Tibial artery (tissue), 4 donors: ENCODE results near the gene SPEN.

Source experiments
- DNase-seq, 2 donors: peaks; one replicate each; pipeline ENCODE4 v3.0.0-alpha.2; 2019
- H3K27ac ChIP-seq, 2 donors: fragments of 200-600 bp; sonication (generic) in 1 of 2; 1 replicate in 1 of 2; 2 replicates in 1 of 2; pipeline ENCODE4 v1.5.1; 2018 to 2019; ENCODE audit warnings: mild to moderate bottlenecking in 1 of 2
- H3K27me3 ChIP-seq, 2 donors: fragments of 200-600 bp; sonication (generic) in 1 of 2; one replicate each; pipeline versions ENCODE4 v1.5.1 to v1.6.0; 2016 to 2019
- H3K36me3 ChIP-seq, 3 donors: fragments of 200-600 bp; sonication (generic) in 2 of 3; one replicate each; pipeline ENCODE4 v1.5.1; 2016 to 2019; ENCODE audit warnings: mild to moderate bottlenecking in 2 of 3
- H3K4me1 ChIP-seq, 4 donors: fragments of 200-600 bp; sonication (generic) in 2 of 4; 1 replicate in 3 of 4; 2 replicates in 1 of 4; pipeline ENCODE4 v1.5.1; 2016 to 2019
- H3K4me3 ChIP-seq, 2 donors: fragments of 200-600 bp; sonication (generic) in 1 of 2; 1 replicate in 1 of 2; 2 replicates in 1 of 2; pipeline ENCODE4 v1.5.1; 2018 to 2019; ENCODE audit warnings: mild to moderate bottlenecking in 2 of 2
- H3K9me3 ChIP-seq, 3 donors: fragments of 200-600 bp; sonication (generic) in 1 of 3; one replicate each; pipeline ENCODE4 v1.5.1; 2016 to 2019
- CTCF ChIP-seq, 2 experiments: fragments of 200-600 bp in 1 of 2; fragments of 450-650 bp in 1 of 2; IDR thresholded peaks; one replicate each; pipeline ENCODE4 v1.5.1; 2017 to 2019; ENCODE audit warnings: antibody characterized with exemption in 2 of 2, mild to moderate bottlenecking in 1 of 2, moderate library complexity in 1 of 2
- intact Hi-C: fragments of 100-400 bp; cut with DNase I; formaldehyde crosslinking; loops from one replicate; pipeline ENCODE4 v1.15.0; 2023; ENCODE audit warnings: low total_unique reads

The SPEN gene

GRCh38 chr1:15945011-15945831 lies 97.7 kb downstream of the SPEN start:
- H3K36me3 ChIP-seq, result peaks cover 44 to 78% (median 70%) of the 10 kb centered on the region in 3 donors
- intact Hi-C loops, result loop anchor here (5.0 to 10.0 kb wide), 2 partner anchors 33 to 50 kb away; no protein-coding TSS in a partner anchor

GRCh38 chr1:15945832-15946448 lies 98.4 kb downstream of the SPEN start:
- H3K4me3 ChIP-seq, result no peak overlapping the region
- H3K36me3 ChIP-seq, result peaks cover 39 to 71% (median 65%) of the 10 kb centered on the region in 3 donors
- DNase-seq, result no peak
- H3K27me3 ChIP-seq, result no peaks in the 10 kb centered on the region
- no peak for TF ChIP-seq CTCF (IDR thresholded peaks at IDR 0.05)
- H3K9me3 ChIP-seq, result no peaks in the 10 kb centered on the region
- intact Hi-C loops, result loop anchor here (5.0 to 10.0 kb wide), 2 partner anchors 34 to 51 kb away; no protein-coding TSS in a partner anchor
- H3K4me1 ChIP-seq, result peaks cover 10 to 49% (median 36%) of the 10 kb centered on the region in 4 donors
- peak overlapping the region; percentile 29 to 95 for H3K27ac ChIP-seq

More at GRCh38 chr1:15945011-15945831, 97.7 kb downstream of the SPEN start:
- H3K4me1 ChIP-seq, result peaks cover 2 to 42% (median 29%) of the 10 kb centered on the region in 4 donors
- H3K4me3 ChIP-seq, result no peak overlapping the region
- H3K27me3 ChIP-seq, result no peaks in the 10 kb centered on the region
- H3K9me3 ChIP-seq, result no peaks in the 10 kb centered on the region
- DNase-seq, result no peak
- peak overlapping the region; percentile 29 to 95 for H3K27ac ChIP-seq
- no peak for TF ChIP-seq CTCF (IDR thresholded peaks at IDR 0.05)

GRCh38 chr1:15946571-15947381 lies 99.3 kb downstream of the SPEN start:
- Histone ChIP-seq H3K27me3 (no peaks in the 10 kb centered on the region), H3K27ac (peak overlapping the region; percentile 29 to 95), H3K9me3 (no peaks in the 10 kb centered on the region), H3K4me3 (no peak overlapping the region), H3K4me1 (peaks cover 11 to 58% (median 45%) of the 10 kb centered on the region in 4 donors), H3K36me3 (peaks cover 34 to 63% (median 56%) of the 10 kb centered on the region in 3 donors)
- intact Hi-C loops, result loop anchor here (5.0 to 10.0 kb wide), 2 partner anchors 34 to 52 kb away; no protein-coding TSS in a partner anchor
- no peak for DNase-seq
- no peak for TF ChIP-seq CTCF (IDR thresholded peaks at IDR 0.05)

GRCh38 chr1:15947382-15948090 lies 100.0 kb downstream of the SPEN start:
- TF ChIP-seq CTCF (IDR thresholded peaks at IDR 0.05), result no peak
- Histone ChIP-seq H3K9me3 (no peaks in the 10 kb centered on the region), H3K4me1 (peaks cover 11 to 65% (median 51%) of the 10 kb centered on the region in 4 donors), H3K4me3 (peak overlapping the region in 1 of 2 donors; percentile 2), H3K27ac (peak overlapping the region; percentile 95 to 96), H3K36me3 (peaks cover 26 to 55% (median 49%) of the 10 kb centered on the region in 3 donors), H3K27me3 (no peaks in the 10 kb centered on the region)
- no peak for DNase-seq
- intact Hi-C loops, result loop anchor here (5.0 to 10.0 kb wide), 2 partner anchors 35 to 53 kb away; no protein-coding TSS in a partner anchor
